GM12801 (cell line): ENCODE results near the gene MIPEP.

Experiments
- TF ChIP-seq, protein P1 (sequence below): IDR thresholded peaks from one replicate; pipeline ENCODE4 v1.5.1; 2011; ENCODE audit warnings: control low read depth; ENCODE audit not compliant: insufficient read length; ENCODE audit errors: extremely low read depth

MIPEP gene

DNA sequence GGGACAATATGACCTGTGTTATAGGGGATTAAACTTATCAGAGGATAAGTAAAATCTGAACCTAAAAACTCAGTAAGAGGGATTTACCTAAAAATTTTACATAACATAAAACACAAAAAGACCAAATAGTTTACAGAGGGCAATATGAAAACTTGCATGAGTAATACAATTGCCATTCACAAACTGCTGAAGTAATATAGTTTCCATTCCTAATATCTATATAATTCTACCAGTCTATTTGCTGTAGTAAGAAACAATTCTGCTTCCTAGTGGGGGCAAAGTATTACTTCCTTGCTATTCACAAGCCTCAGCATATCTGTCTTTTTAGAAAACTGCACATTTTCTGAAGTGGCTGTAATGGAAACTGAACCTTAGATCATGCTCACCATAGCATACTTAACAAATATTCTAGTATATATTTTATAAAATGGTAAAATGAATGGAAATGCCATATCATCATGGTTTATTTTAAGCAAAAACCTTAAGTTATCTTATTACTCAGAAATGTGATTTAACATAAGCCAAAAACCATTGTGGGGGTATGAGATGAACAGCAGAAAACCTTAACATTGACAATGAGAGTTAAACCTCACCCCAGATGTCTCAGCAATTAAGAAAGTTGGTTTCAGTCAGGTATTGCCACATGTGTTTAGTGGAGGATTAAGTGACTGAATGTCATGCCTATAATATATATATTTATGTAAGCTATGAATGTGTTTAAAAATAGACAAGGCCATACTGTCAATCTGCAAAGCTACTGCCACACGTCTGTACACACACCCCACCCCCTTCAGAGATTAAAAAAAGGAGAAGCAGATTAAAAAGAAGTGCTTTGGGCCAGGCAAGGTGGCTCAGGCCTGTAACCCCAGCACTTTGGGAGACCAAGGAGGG lies 136.8 kb downstream of the MIPEP start:
- TF ChIP-seq, protein P1, sequence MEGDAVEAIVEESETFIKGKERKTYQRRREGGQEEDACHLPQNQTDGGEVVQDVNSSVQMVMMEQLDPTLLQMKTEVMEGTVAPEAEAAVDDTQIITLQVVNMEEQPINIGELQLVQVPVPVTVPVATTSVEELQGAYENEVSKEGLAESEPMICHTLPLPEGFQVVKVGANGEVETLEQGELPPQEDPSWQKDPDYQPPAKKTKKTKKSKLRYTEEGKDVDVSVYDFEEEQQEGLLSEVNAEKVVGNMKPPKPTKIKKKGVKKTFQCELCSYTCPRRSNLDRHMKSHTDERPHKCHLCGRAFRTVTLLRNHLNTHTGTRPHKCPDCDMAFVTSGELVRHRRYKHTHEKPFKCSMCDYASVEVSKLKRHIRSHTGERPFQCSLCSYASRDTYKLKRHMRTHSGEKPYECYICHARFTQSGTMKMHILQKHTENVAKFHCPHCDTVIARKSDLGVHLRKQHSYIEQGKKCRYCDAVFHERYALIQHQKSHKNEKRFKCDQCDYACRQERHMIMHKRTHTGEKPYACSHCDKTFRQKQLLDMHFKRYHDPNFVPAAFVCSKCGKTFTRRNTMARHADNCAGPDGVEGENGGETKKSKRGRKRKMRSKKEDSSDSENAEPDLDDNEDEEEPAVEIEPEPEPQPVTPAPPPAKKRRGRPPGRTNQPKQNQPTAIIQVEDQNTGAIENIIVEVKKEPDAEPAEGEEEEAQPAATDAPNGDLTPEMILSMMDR = no peak

DNA sequence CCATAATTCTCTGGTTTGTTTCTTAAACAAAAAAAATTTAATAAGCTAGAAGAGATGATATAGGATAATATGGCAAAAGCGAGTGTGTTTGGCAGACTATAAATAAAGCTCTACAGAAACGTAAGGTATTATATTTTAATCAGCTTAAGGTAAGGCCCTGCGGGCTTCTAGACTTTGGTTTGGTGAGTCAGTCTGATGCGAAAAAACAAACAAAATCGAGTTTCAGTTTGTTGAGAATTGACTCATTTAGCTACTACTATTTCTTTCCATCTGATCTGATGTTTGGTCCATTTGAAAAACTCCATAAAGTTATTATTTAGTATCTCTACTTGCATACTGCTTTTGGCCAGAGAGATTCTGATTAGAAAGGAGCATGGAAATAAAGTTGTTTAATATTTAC lies 138.0 kb downstream of the MIPEP start:
- TF ChIP-seq, protein P1 = no peak

GRCh38 chr13:23750383-23751121 lies 138.6 kb downstream of the MIPEP start:
- TF ChIP-seq, protein P1 = no peak

- TF ChIP-seq, protein P1 = no peak
Observed at GRCh38 chr13:23749288-23749873, 139.8 kb downstream of the MIPEP start.

DNA sequence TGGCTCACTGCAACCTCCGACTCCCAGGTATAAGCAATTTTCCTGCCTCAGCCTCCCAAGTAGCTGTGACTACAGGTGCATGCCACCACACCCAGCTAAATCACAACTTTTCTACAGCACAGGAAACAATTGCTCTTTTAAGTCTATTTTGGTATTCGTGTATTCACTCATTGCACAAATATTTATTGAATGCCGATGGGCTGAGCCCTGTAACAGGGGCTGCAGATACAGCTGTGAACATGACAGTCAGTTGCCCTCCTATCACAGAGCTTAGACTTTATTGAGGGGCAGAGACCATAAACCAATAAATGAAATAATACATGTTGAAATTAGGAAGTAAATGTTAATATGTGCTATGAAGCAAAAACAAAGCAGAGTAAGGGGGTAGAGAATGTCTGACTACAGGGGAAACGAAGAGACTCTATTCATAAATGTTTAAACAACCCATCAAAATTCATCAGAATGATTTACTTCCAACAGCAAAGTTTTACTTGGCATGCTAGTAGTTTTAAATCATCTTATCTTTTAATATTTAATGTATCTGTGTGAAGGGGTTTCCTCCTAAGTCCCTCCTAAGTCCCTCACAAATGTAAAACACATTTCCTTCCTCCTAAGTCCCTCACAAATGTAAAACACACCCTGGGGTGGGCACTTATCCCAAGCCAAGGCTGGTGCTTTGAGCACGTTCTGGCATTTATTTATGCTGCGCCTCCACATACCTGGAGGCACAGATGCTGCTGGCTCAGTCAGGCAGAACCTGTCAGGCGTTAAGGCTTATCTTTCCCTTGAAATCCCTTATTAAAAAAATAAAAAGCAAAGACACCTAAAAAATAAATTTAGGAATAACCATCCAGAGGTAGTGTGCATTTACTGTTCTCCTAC lies 140.8 kb downstream of the MIPEP start:
- TF ChIP-seq, protein P1 = no peak

DNA sequence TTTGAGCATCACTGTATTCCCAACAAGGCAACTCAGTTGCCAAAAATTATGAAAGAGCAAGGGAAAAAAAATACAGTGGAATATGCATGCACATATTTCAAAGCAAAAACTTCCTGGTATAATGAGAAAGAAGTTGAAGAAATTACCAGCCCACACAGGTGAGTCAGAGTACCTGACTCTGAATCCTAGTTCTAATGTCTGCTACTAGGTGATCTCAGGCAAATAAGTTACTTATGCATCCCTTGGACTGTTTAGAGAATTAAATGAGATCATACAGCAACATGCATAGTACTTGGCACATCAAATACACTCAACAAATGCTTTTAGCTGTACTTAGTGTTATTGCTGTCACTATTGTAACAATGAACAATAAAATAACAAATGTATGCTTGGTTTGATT lies 144.9 kb downstream of the MIPEP start:
- TF ChIP-seq, protein P1 = no peak
